ENCODE results near the gene KCNH6.

Gene KCNH6, protein sequence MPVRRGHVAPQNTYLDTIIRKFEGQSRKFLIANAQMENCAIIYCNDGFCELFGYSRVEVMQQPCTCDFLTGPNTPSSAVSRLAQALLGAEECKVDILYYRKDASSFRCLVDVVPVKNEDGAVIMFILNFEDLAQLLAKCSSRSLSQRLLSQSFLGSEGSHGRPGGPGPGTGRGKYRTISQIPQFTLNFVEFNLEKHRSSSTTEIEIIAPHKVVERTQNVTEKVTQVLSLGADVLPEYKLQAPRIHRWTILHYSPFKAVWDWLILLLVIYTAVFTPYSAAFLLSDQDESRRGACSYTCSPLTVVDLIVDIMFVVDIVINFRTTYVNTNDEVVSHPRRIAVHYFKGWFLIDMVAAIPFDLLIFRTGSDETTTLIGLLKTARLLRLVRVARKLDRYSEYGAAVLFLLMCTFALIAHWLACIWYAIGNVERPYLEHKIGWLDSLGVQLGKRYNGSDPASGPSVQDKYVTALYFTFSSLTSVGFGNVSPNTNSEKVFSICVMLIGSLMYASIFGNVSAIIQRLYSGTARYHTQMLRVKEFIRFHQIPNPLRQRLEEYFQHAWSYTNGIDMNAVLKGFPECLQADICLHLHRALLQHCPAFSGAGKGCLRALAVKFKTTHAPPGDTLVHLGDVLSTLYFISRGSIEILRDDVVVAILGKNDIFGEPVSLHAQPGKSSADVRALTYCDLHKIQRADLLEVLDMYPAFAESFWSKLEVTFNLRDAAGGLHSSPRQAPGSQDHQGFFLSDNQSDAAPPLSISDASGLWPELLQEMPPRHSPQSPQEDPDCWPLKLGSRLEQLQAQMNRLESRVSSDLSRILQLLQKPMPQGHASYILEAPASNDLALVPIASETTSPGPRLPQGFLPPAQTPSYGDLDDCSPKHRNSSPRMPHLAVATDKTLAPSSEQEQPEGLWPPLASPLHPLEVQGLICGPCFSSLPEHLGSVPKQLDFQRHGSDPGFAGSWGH

DNA sequence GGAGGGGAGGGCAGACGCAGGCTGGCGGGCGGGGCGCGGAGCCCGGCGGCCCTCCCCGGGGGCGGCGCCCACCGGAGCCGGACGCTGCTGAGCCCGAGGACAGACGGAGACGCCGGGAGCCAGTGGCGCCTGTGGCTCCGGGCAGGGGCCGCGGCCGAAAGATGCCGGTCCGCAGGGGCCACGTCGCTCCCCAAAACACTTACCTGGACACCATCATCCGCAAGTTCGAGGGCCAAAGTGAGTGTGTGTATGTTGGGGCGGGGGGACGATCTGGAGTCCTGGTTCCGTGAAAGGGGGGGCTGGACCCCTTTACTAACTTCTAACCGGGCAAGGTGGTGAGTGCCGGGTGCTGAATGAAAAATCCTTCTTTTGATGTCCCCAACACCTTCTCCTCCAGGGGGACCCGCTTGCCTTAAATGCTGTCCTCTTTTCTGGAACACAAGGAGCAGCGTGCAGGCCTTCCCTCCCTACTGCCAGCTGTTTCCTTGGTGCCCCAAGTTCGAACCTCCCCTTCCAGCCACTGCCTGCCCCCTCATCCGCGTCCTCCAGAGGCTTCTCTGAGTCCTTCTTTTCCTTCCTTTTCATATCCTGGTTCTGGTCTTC lies at the start of gene KCNH6:
Gene KCNH6, plus strand, starts transcription at position 106 of the 603 bp plus-strand sequence. Its CDS starts 56 bp downstream, at position 162.
- no peak for DNase-seq

DNA sequence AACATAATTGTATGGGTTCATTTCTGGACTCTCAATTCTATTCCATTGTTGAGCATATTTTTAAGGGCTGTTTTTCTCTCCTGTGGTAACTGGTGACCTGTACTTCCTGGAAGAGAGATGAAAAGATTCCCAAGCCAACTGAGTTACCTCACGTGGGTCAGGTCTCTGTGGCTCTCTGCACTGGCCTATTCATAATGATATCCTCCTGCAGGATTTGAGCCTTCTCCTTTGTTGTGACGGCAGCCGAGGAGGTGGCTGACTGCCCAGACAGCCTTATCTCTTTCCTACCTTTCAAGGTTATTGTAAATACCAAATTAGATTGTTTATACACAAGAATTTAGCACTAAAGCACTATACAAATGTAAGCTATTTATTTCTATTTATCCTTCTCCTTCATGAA lies 49.0 kb upstream of the KCNH6 start:
- DNase-seq, result peak; percentile 37

DNA sequence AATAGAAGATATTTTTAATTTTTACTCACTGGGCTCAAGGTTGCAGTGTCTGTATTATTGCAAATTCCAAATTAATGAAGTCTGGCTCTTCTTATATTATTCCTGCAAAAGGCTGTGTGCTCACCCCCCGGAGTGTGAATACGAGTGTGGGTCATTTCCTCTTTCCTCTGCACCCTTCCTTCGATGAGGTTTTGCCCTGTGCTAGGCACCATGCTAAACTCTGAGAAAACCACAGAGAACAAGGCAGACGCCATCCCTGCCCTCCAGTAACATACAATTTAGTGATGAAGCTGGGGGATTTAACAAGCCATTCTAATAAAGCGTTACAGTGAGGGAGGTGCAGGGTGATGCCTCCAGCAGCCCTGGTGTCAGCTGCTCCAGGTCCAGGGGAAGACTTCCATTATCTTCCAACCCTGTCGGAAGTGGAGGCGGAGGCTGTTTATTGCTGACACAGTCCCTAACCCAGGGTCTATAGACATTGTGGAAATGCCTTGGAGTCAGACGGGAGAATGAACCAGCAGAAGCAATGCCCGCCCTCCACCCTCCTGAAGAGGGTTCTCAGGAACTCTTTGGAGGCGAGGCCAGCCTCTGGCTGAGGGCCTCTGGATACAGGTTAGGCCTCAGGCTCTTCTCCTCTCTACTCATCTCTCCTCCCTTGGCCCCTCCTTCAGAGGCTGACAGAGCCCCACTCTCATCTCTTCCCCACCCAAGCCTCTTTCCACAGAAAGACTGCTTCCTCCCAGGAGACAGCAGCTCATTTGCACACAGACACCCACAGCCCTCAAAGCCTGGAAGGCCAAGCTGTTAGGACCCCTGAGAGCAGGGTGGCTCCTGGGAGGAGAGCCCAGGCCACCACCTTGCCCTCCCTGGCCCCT lies 48.3 kb upstream of the KCNH6 start:
- no peak for DNase-seq

DNA sequence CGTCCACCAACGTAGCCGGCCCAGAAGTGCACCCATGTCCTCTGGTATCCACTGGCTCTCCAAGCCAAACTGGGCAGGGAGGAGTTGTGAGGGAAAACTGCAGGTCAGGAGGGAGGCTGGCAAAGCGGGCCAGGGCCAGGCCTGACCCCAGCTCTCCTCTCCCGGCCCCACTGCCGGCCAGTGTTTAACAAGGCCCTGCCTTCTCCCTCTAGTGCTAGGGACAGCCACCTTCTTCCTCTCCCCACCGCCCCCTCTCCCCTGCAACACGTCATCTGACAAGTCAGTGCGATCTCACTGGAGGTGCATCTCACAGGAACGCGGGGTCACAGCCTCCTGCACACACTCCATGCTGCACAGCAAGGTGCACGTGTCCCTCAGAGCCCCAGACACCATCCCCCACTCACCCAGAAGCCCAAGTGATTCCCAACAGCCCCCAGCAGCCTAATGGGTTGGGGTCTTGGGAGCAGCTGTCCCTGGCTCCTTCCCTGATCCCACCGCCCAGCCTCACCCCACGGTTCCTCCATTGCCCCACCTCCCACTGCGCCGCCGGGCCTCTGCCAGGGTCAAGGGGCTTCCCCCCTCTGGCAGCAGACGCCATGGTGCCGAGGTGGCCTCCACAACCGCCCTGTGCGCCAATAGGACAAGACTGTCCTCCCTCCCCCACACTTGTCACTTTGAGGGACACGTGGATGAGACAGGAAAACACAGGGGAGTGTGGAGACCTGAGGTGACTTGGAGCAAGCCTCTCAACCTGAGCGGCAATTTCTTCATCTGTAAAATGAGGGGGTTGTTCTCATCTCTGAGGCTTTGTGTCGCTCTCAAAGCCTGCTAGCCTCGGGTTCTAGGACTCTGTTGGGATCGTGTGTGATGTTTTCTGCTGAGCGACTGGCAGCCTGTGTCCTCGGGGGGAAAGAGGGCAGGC lies 47.4 kb upstream of the KCNH6 start:
- DNase-seq, result no peak

DNA sequence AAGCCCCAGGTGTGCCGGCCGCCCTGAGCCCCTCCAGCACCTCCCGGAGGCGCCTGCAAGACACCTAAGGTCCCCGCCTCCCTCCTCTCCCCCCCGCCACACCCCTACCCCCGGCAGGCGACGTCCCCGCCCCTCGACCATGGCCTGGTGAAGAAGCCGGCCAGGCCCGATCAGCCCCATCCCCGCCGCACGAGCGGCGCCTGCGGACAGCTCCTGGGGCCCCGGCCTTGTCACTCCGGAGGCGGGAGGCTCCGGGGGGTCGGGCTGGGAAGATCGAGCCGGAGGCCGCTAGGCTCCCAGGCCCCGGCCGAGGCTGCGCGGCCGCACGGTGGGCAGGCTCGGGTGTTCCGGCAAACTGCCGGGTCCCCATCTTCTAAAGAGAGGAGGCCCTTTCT lies 46.7 kb upstream of the KCNH6 start:
- DNase-seq, result no peak

DNA sequence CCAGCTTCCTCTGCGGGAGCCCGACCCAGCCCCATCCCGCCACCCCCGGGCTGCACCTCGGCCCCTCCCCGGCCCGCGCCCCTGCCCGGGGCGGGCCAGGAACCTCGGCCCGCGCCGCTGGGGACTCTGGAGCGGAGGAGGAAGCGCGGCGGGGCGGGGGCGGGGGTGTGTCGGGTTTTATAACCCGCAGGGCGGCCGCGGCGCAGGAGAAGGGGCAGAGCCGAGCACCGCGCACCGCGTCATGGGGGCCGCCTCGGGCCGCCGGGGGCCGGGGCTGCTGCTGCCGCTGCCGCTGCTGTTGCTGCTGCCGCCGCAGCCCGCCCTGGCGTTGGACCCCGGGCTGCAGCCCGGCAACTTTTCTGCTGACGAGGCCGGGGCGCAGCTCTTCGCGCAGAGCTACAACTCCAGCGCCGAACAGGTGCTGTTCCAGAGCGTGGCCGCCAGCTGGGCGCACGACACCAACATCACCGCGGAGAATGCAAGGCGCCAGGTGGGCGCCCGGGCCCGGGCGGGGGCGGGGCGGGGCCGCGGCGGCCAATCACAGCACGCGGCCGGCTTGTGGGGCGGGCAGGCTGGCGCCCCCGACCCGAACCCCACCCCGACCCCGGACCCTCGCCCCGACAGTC lies 46.2 kb upstream of the KCNH6 start, which contains the start of gene ACE:
Gene ACE, plus strand, starts transcription at position 208 of the 626 bp plus-strand sequence. Its CDS starts 34 bp downstream, at position 242.
- DNase-seq, result no peak

DNA sequence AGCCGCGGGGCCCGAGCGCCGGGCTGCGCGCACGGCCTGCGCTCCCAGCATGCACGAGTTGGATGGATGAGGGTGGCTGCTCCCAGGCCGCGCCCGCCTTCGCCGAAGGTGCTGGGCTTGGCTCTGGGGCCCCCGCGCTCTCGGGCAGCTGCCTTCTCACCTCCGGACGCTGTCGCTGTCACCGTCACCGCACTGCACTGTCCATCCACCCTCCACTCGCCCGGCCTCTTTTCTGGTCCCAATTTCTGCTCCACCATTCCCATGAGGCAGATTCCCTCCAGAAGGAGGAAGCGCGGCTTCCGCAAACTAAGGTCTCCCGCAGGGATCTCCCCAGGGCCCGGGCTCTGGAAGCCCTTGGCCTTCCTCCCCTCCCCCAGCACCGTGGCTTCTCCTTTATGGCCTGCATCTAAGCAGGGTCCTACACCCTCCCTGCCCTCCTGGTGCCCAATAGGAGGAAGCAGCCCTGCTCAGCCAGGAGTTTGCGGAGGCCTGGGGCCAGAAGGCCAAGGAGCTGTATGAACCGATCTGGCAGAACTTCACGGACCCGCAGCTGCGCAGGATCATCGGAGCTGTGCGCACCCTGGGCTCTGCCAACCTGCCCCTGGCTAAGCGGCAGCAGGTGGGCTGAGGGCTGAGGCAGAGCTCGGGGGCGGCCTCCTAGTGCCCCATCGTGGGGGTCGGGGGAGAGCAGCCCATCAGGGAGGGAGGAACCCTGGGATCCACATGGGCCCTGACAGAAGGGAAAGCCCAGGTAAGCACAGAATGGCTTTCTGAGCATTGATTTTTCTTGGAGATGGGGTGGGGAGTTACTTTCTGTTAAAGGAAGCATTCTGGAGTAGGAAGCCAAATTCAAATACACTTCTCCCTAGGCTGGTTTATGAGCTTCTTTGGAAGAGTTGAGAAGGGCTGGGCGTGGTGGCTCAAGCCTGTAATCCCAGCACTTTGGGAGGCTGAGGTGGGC lies 45.4 kb upstream of the KCNH6 start:
- DNase-seq, result no peak

DNA sequence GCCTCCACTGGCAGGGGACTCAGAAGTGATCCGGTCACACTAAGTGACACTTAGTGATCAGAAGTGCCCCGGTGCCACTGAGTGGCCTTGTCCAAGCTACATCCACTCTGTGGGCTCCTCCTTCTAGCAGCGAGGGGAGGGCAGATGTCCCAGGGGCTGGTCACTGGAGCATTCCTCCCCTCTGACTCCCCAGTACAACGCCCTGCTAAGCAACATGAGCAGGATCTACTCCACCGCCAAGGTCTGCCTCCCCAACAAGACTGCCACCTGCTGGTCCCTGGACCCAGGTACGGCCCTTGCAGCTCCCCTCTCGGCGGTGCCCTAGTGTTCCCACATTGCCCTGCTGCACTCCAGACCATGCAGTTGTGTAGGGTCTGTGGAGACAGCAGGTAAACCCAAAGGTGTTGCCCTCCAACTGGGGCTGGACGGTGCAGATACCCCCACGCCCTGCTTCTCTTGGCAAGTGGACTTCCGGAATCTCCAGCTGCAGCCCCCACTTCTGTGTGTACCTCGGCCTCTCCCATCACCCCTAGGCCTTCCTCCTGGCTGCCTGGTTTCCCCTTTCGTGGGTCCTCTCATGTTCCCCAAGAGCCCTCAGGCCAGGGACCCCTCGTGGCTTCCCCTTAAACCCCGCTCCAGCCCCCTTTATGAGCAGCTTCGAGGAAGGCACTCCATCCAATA lies 44.2 kb upstream of the KCNH6 start:
- peak; percentile 87 for DNase-seq

DNA sequence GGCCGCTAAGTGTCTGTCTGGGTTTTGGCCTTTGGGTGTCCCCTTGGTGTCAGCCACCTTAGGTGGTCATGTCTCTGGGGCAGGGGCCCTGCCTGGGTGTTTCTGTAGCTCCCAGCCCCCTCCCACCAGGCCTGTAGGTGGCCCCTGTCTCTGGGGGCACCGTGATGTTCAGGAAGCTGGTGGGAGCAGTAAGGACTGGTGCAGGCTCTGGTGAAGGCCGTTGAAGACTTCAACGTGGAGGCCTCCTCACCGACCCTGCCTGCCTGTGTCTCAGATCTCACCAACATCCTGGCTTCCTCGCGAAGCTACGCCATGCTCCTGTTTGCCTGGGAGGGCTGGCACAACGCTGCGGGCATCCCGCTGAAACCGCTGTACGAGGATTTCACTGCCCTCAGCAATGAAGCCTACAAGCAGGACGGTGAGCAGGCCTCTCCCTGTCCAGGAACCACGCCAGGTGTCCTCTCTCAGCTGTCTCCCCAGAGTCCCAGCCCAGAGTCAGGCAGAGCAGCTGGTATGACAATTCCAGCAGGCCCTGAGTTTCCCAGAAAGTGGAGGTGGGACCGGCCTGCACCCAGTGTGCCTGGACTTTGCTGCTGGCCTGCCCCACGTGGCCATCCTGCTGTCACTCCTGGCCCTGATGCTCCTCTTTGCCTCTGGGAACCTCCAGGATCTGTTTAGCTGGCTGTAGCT lies 43.5 kb upstream of the KCNH6 start:
- DNase-seq, result no peak

DNA sequence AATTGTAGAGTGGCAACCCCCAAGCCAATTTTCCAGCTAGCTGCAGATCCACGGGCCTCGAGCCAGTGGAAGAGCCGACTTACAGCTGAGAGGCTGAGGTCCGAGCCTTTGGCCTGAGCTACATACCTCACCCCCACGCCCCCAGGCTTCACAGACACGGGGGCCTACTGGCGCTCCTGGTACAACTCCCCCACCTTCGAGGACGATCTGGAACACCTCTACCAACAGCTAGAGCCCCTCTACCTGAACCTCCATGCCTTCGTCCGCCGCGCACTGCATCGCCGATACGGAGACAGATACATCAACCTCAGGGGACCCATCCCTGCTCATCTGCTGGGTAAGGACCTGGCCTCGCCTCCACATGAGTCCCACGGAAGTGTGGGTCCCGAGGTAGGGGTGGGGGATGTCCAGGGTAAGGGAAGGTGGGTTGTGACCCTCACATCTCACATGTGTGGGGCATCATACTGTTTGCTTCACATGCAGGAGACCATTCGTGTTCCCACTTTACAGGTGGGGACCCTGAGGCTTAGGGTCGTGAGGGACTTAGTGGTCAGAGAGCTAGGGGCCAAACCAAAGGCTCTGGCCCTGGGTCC lies 42.9 kb upstream of the KCNH6 start:
- no peak for DNase-seq

DNA sequence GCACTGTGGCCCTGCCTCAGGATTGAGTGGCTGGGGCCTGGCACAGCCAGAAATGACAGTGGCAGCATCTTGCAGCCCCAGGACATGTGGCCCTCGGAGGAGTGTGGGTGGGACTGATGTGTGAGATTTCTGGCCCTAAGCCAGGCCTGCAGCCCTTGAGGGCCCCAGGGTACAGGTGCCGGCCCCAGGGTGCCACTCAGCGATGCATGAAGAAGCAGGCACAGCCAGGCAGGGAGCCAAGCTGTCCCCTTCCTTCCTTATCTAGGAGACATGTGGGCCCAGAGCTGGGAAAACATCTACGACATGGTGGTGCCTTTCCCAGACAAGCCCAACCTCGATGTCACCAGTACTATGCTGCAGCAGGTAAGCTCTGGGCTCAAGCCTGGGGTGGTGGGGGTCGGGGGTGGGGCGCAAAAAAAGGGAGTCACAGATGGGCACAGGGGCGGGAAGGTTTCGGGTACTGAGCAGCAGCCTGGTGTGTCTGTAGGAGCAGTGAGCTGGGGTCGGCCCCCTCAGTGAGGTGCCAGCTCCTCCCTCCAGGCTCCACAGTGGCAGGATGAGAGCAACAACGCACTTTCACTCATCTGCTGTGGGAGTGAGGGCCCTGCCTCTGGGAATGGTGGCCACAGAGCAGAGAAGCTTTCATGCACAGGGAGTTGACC lies 42.2 kb upstream of the KCNH6 start:
- no peak for DNase-seq

DNA sequence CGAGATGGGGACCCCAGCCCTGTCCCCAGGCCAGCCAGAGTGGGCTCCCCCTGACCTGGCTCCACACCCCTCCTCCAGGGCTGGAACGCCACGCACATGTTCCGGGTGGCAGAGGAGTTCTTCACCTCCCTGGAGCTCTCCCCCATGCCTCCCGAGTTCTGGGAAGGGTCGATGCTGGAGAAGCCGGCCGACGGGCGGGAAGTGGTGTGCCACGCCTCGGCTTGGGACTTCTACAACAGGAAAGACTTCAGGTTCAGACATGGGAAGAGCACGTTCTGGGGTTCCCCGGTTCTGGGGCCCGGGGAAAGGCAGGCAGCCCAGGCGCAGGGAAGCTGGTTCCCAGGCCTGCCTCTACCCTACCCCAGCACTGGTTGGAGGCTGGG lies 41.7 kb upstream of the KCNH6 start:
- no peak for DNase-seq

DNA sequence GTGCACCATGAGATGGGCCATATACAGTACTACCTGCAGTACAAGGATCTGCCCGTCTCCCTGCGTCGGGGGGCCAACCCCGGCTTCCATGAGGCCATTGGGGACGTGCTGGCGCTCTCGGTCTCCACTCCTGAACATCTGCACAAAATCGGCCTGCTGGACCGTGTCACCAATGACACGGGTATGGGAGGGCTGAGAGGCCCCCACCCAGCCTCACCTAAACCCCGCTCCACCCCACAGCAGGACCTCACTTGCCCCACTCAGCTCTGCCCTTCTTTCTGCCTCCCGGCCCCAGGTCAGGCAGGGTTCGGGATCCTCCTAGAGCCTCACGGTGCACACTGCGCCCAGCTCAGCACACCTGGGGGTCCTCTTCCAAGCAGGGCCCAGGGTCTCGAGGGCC lies 40.6 kb upstream of the KCNH6 start:
- no peak for DNase-seq

DNA sequence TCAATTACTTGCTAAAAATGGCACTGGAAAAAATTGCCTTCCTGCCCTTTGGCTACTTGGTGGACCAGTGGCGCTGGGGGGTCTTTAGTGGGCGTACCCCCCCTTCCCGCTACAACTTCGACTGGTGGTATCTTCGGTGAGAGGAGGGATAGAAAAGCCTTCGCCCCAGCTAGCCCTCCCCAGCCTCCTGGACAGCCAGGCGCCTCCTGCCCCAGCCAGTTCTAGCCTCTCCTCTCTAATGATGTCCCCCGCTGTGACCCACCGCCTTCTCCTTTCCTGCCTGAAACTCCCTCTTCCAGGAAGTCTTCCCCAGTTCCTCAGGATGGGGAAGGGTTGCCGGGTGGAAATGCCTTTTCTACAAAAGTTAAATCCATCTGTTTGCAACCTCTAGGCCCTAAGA lies 40.1 kb upstream of the KCNH6 start:
- no peak for DNase-seq

DNA sequence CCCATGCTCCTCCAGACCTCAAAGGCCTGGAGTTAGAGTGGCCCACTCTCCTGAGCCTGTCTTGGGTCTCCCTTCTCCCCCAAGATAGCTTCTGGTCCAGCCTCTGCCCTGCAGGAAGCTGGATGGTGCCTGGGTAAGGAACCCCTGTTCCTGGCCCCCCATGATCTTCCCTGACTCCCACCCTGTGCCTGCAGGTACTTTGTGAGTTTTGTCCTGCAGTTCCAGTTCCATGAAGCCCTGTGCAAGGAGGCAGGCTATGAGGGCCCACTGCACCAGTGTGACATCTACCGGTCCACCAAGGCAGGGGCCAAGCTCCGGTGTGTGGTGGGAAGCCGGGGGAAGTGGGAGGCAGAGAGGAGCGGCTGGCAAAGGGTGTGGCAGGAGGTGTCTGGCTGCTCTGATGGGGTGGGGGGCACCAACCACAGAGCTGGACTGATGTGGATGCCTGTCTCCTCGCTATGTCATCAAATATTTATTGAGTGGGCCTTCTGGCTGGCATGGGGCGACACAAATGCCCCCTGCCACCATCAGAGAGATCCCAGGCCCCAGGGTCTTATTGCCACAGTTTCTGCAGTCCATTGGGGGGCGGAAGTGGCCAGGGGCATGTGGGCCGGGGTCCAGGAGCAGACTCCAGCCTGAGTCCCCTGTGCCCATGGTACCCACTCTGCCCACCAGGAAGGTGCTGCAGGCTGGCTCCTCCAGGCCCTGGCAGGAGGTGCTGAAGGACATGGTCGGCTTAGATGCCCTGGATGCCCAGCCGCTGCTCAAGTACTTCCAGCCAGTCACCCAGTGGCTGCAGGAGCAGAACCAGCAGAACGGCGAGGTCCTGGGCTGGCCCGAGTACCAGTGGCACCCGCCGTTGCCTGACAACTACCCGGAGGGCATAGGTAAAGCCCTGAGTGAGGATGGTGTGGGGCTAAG lies 39.2 kb upstream of the KCNH6 start:
- no peak for DNase-seq
